Stimulated activated CD8-positive, alpha-beta memory T cell treated with anti-CD3 and anti-CD28 coated beads, Interleukin-4, amount 100 ng/mL, for 24 hours (primary cell): ENCODE results near the gene TLR7.

Source experiments
- DNase-seq: peaks from one replicate; pipeline ENCODE4 v3.0.0-alpha.2; 2020; ENCODE audit warnings: low read depth

Gene TLR7

DNA sequence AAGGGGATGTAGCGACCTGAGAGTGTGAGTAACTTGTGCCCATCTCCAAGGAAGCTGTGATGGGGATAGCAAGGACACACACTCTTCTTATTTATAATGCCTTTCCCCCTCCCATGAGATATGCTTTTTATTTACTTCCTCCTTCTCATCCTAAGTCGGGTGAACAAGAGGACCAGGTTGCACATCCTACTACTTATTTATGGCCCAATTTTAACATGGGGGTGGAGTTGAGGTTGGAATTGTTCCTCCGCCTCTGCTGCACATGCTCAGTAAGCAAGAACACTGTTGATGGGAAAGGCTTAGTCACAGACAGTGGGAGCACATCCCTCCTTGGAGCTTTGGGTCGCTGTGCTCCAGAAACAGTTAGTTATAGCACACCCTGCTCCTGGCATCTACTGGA lies 24.3 kb downstream of the TLR7 start:
- no peak for DNase-seq

DNA sequence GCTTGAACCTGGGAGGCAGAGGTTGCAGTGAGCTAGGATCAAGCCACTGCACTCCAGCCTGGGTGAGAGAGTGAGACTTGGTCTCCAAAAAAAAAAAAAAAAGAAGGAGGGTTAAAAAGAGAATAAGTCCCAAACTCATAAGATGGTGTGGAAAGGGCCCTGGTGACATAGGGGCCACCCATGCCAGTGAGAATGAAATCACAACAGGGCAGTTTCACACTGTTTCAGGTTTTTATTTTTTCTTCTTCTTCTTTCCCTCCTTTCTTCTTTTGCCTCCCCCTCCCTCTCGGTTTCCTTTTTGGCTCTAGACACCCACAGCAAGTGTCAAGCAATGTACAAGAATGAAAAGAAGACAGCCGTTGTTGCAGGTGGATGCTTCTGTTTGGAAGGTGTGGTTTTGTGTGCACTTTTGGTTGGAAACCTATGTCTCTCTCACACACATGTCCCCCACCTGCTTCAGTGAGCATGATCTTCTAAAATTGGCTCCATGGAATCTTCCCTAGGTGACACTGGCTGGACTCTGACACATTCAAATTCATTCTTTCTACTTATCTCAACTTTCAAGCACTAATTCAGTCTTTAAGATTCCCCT lies 25.1 kb downstream of the TLR7 start:
- no peak for DNase-seq

DNA sequence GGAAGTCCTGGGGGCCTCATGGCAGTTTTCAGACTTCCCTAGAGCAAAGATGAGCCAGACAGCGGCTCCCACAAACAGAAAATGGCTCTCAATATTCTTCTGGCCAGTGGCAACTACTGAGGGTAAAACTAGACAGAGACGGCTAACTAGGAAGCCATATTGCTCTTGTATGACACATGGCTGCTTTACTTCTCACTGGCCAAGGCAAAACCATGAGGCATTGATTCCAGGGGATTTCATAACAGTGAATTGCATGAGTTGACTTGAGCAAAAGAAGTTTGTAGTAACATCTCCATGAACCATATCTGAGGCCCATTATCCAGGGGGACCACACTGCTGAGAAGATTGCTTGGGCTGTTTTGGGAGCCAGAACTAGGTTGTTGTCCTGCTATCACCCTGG lies 25.8 kb downstream of the TLR7 start:
- DNase-seq: no peak

DNA sequence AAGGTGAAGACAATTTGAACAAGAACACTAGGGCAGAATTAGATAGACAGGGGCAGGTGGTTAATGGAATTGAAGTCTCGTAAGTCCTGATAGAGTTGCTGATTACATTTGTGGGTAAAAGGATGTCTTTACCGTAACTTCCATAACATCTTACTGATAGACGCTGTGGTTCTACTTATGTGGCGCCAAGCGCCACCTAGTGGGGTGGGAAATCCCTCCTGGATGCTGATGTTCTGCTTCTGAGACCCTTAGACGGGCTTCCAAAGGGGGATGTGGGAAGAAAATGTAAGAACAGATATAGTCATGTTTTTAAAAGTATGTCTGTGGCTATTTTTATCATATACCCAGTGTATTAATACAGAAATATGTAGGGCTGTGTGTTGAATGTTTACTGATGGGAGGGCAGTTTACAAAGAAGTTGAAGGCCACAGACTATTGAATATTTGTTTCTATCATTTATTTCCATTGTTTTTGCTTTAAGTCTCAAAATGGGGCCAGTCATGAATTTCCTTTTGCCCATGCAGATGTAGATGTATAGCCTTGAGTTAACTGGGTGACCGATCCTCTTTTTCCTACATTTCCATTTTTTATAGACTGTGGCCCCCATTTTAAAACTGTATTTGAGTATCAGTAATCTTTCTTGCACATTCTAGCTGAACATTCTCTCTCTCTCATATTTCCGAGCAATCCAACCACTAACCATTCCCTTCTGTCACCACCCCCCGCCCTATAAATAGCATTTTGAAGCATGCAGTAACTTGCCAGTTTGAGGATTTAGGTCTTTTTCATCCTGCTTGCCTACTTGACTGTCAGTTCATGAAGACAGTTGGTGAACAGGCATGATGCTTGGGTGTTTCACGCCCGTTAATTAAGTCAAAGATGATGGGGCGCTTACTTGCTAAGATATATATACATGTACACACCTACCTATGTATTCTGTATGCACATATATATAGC lies 27.5 kb downstream of the TLR7 start:
- peak; percentile 23 for DNase-seq

DNA sequence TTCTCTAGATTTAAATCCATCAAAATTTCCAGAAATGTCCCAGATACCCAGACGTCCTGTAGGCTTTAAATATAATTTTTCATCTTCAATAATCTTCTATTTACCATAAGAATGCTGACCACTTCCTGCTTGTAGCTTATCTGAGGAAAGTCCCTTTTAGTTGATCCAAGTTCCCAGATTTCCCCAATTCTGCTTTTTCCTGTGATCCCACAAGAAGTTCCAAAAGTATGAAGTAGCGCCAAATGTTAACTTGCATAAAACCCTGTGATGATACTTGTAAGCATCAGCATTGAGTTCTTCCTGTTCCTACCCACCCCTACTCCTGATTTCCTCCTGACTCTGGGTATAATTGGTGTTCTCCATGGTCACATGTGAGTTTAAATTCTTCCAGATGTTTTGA lies 29.0 kb downstream of the TLR7 start:
- no peak for DNase-seq

DNA sequence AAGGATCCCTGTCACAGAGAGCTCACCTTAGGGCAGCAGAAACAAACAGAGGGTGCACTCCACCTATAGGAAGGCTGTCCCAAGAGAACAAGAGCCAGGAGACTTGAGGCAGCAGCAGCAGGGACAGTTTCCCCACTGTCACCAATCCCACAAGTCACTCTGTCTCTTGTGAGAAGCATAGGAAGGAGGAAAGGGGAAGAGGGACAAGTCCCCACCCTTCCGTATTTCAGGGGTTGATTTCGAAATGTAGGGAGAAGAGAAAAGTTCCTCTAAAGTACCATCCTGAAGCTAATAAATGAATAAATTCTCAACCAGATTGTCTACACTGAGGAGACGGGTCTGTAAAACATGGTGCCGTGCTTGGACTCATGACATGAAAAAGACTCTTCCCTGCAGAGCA lies 30.1 kb downstream of the TLR7 start:
- no peak for DNase-seq

DNA sequence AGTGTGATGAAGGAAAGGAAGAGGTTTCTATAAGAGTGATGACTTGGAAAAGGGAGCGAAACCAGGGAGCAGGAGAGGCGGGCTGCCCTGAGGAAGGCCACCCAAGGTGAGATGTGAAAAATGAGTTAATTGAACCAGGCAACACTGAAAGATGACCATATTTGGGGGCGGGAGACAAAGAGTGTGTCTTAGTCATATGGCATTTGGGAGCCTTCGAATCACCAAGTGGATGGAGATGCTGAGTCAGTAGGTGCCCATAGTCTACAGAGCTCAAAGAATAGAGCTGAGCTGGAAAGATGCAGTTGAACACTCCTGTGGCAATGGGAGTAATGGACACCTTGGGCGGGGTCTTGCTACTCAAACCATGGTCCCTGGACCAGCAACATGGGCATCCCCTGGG lies 31.2 kb downstream of the TLR7 start:
- no peak for DNase-seq

DNA sequence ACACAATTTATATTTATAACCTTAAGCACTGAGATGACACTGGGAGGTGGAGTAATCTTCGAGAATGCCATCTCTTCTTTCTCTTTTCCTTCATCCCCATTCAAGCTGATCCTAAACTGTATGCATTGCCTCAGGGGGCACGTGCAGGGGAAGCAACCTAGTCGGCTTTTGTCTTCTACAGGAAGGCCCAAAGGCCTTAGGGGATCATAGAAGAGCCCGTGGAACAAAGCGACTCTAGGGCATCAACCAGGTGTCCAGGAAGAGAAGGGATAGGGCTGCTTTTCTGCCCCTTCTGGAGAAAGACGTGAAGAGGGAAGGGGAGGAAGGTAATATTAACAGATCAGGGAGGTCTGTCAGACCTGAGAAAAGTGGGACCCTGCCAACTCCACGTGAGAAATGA lies 32.6 kb downstream of the TLR7 start:
- DNase-seq: no peak

DNA sequence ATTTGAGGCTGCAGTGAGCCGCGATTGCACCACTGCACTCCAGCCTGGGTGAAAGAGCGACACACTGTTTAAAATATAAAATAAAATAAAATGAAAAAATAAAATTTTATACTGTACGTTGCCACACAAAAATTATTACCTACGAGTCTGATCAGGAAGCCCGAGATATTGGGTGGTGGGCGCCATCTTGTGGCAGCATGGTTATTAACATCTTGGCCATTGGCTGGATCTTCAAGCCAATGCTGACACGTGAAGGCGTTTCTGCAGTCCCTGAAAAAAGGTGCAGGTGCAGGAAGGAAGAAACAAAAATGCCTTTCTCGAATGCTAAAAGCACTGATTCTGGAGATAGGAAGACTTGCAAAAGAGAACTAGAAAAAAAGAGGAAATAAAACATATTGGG lies 34.6 kb downstream of the TLR7 start:
- DNase-seq: peak; percentile 53

DNA sequence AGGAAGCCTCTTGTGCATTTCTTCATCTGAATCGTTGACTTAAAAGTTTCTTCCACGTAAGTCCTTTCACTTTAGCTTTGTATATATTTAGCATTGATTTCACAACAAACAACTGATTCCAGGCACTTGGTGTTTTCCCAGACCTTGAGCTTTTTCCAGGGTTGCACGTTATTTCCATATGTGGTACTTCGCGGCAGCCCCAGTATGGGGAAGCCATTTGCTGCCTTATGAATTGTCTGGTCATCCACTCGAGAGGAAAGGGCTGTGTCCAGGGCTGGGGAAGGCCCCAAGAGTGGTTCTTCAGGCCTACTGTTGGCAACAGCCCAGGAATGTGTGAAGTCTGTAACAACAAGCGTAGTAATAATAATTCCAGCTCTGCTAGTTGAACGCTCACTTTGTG lies 36.8 kb downstream of the TLR7 start:
- no peak for DNase-seq

DNA sequence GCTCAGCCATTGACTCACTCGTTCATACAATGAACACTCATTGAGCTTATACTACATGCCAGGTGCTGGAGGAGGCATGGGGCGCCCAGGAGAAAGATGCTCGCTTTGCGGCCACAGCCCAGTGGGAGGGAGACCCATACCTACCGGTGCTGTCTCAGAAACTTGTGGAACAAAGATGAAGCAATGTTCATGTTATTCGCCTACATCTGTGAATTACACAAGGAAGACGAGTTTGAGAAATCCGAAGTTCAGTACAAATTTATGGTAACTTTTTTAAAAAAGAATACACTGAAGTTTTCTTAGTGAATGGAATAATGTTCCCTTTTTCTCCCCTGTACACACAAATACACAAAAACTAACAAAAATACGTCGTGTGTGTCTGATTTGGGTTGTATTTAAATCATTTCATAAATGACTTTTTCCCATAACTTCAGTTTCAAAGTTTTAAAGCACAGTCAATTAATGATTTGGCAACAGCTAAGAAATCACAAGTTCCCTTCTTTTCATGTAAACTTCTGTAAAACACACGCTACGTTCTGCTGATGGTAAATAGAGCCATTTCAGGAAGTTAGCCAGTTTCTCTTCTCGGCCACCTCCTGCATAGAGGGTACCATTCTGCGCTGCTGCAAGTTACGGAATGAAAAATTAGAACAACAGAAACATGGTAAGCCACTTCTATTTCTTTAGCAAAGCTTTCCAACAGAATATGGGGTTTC lies 39.3 kb downstream of the TLR7 start, which contains the start of gene TLR8:
TLR8 (plus strand) TSS at position 575 of the 716 bp plus-strand sequence; CDS start at position 662, 87 bp downstream.
- no peak for DNase-seq

DNA sequence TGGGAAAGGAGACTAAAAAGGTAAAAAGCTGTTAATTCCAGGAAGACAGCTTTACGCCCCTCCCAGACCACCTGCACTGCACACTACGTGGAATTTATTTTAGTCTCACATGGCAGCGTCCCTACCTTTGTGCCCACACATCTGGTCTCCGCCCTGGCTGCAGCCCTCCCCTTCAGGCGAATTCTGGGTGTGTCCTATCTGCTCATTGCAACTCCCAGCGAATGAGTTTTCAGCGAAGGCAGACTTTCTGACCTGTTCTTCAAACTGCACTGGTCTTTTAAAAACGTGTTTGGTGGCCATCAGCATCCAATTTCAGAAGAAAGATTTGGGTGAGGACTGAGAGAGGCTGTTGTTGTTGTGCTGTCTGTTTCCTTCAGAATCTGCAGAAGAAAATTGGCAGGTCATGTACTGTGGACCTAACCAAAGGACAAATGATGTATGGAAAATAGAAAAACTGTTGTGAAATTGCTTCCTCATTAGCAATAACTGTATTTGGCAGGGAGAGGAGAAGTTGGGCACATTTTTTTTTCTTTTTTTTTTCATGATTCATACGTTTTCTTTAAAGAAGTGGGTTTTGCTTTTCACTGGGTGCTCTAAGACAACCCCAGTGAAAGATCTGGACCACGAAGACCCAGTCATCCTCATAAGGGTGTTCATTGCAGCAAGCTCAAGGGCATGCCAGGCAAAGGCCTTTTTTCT lies 43.7 kb downstream of the TLR7 start:
- no peak for DNase-seq

DNA sequence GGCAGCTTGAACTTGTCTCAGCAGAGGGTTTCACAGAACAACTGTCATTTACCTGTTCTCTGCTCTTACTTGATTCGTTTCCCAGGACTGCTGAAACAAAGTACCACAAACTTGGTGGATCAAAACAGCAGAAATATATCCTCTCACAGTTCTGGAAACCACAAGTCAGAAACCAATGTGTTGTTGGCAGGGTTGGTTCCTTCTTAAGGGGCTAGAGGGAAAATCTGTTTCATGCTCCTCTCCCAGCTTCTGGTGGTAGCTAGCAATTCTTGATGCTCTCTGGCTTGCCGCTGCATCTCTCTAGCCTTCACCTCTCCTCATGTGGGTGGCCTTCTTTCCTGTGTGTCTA lies 44.2 kb downstream of the TLR7 start:
- DNase-seq: no peak

DNA sequence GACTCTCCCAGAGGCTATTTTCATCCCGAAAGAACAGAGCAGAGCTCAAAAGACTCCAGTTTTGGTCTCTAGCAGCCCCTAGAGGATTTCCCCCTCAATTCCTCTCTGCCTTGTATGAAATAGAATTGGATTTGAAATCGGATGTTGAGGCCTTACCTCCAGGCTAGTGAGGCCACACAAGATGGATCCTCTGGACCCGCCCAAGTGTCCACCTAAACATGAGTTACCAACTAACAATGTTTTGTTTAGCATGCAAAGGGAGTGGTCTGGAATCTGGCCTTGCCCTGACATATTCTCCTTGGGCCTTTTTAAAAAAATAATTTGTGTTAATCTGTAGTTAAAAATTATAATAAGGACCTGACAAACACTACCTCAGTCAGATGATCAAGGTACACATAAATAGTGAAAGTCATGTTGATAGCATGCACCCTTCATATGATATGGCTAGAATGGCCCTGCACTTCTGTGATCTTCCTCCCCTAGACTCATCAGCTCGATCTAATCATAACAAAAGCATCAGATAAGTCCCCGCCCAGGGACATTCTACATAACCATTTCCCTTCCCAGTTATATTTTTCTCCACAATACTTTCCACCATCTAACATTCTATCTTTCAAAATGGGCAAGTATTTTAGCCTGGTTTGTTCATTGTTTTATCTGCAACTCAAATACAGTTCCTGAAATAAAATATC lies 46.1 kb downstream of the TLR7 start:
- no peak for DNase-seq

DNA sequence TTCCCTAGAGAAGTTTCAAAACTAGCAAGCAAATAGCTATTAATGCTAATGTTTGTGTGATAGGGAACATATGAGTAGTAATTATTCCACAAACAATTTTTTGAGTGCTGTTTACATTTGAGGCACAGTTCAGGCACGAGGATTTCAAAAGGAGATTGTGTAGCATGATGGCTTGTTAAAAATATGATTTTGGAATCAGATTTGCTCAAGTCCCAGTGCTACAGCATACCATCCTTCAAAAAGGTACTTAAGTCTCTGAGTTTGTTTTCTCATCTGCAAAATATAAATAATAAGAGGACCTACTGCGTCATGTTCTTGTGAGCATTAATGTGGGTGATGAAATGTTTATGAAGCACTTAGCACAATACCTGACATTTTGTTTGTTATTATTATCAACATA lies 50.9 kb downstream of the TLR7 start:
- no peak for DNase-seq

DNA sequence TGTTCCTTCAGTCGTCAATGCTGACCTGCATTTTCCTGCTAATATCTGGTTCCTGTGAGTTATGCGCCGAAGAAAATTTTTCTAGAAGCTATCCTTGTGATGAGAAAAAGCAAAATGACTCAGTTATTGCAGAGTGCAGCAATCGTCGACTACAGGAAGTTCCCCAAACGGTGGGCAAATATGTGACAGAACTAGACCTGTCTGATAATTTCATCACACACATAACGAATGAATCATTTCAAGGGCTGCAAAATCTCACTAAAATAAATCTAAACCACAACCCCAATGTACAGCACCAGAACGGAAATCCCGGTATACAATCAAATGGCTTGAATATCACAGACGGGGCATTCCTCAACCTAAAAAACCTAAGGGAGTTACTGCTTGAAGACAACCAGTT lies 52.2 kb downstream of the TLR7 start:
- no peak for DNase-seq

DNA sequence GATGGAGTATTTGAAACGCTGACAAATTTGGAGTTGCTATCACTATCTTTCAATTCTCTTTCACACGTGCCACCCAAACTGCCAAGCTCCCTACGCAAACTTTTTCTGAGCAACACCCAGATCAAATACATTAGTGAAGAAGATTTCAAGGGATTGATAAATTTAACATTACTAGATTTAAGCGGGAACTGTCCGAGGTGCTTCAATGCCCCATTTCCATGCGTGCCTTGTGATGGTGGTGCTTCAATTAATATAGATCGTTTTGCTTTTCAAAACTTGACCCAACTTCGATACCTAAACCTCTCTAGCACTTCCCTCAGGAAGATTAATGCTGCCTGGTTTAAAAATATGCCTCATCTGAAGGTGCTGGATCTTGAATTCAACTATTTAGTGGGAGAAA lies 52.7 kb downstream of the TLR7 start:
- DNase-seq: no peak

DNA sequence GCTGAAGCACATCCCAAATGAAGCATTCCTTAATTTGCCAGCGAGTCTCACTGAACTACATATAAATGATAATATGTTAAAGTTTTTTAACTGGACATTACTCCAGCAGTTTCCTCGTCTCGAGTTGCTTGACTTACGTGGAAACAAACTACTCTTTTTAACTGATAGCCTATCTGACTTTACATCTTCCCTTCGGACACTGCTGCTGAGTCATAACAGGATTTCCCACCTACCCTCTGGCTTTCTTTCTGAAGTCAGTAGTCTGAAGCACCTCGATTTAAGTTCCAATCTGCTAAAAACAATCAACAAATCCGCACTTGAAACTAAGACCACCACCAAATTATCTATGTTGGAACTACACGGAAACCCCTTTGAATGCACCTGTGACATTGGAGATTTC lies 54.1 kb downstream of the TLR7 start:
- DNase-seq: no peak

DNA sequence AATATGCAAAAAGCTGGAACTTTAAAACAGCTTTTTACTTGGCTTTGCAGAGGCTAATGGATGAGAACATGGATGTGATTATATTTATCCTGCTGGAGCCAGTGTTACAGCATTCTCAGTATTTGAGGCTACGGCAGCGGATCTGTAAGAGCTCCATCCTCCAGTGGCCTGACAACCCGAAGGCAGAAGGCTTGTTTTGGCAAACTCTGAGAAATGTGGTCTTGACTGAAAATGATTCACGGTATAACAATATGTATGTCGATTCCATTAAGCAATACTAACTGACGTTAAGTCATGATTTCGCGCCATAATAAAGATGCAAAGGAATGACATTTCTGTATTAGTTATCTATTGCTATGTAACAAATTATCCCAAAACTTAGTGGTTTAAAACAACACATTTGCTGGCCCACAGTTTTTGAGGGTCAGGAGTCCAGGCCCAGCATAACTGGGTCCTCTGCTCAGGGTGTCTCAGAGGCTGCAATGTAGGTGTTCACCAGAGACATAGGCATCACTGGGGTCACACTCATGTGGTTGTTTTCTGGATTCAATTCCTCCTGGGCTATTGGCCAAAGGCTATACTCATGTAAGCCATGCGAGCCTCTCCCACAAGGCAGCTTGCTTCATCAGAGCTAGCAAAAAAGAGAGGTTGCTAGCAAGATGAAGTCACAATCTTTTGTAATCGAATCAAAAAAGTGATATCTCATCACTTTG lies 55.2 kb downstream of the TLR7 start:
- no peak for DNase-seq

DNA sequence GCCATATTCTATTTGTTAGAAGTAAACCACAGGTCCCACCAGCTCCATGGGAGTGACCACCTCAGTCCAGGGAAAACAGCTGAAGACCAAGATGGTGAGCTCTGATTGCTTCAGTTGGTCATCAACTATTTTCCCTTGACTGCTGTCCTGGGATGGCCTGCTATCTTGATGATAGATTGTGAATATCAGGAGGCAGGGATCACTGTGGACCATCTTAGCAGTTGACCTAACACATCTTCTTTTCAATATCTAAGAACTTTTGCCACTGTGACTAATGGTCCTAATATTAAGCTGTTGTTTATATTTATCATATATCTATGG lies 55.7 kb downstream of the TLR7 start:
- no peak for DNase-seq

DNA sequence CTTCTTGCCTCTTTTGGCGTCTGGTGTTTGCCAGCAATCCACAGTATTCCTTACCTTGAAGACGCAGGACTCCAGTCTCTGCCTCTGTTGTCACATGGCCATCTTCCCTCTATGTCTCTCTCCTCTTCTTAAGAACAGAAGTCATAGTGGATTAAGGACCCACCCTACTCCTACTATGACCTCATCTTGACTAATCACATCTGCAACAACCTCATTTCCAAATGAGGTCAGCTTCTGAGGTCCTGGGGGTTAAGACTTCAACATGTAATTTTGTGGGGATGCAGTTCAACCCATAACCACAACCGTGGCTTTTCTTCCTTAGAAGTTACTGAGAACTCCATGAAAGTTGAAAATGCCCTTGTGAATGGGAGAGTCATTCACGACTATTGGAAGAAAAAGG lies 62.8 kb downstream of the TLR7 start:
- no peak for DNase-seq
